GM23338 (cell line): ENCODE data around the gene CCDC82. TPM values are rescaled to one million over a fixed set of nuclear protein-coding genes. Genes with fewer than 3 reads are reported as not detected.

Experiments used
- ATAC-seq: fragments of 200-7000 bp; cut with Tn5 transposase; 3 replicates; pipeline ENCODE4 v1.9.1; 2020
- DNase-seq: peaks from one replicate; pipeline ENCODE4 v3.0.0-alpha.2; 2015; ENCODE audit warnings: low spot score
- H2AFZ ChIP-seq: fragments of 200-600 bp; sonication (generic); 2 replicates; pipeline ENCODE4 v1.8.0; 2016; ENCODE audit warnings: antibody characterized with exemption, mild to moderate bottlenecking, moderate library complexity
- H3F3A ChIP-seq: fragments of 200-600 bp; sonication (generic); replicated peaks from 2 replicates; pipeline ENCODE4 v1.8.0; 2017; ENCODE audit warnings: antibody characterized with exemption, mixed run types, low read depth
- H3K27ac ChIP-seq: fragments of 200-600 bp; sonication (generic); 2 replicates; pipeline ENCODE4 v1.6.1; 2016; ENCODE audit warnings: low read depth
- H3K27me3 ChIP-seq: fragments of 200-600 bp; sonication (generic); 2 replicates; pipeline ENCODE4 v1.8.0; 2016; ENCODE audit warnings: mild to moderate bottlenecking, mixed run types, moderate library complexity; ENCODE audit not compliant: insufficient read depth
- H3K36me3 ChIP-seq: fragments of 200-600 bp; sonication (generic); 2 replicates; pipeline ENCODE4 v1.8.0; 2016; ENCODE audit warnings: mild to moderate bottlenecking; ENCODE audit not compliant: insufficient read depth
- H3K4me1 ChIP-seq: fragments of 200-600 bp; sonication (generic); 2 replicates; pipeline ENCODE4 v1.8.0; 2016; ENCODE audit warnings: mild to moderate bottlenecking, moderate library complexity; ENCODE audit not compliant: insufficient read depth
- H3K4me2 ChIP-seq: fragments of 200-600 bp; sonication (generic); 2 replicates; pipeline ENCODE4 v1.7.1; 2017; ENCODE audit warnings: mixed run types
- H3K4me3 ChIP-seq: fragments of 200-600 bp; sonication (generic); 2 replicates; pipeline ENCODE4 v1.6.1; 2016; ENCODE audit warnings: mixed run types
- H3K79me2 ChIP-seq: fragments of 200-600 bp; sonication (generic); replicated peaks from 2 replicates; pipeline ENCODE4 v1.8.0; 2017; ENCODE audit warnings: mild to moderate bottlenecking; ENCODE audit not compliant: insufficient read depth
- H3K9me2 ChIP-seq: fragments of 200-600 bp; sonication (generic); 2 replicates; pipeline ENCODE4 v1.8.0; 2017; ENCODE audit not compliant: insufficient read depth
- H4K20me1 ChIP-seq: fragments of 200-600 bp; sonication (generic); replicated peaks from 2 replicates; pipeline ENCODE4 v1.8.0; 2017; ENCODE audit warnings: mild to moderate bottlenecking; ENCODE audit not compliant: insufficient read depth
- H3K27ac Mint-ChIP-seq: 2 replicates; pipeline ENCODE4 v1.8.0; 2020; ENCODE audit warnings: inconsistent platforms, mild to moderate bottlenecking, moderate library complexity, mixed read lengths
- H3K27me3 Mint-ChIP-seq: 3 replicates; pipeline ENCODE4 v1.8.0; 2022; ENCODE audit warnings: low read depth, mild to moderate bottlenecking, moderate library complexity, mixed read lengths, inconsistent platforms; ENCODE audit not compliant: insufficient read depth, poor library complexity
- H3K36me3 Mint-ChIP-seq: 3 replicates; pipeline ENCODE4 v1.8.0; 2021; ENCODE audit warnings: low read depth, mild to moderate bottlenecking, inconsistent platforms, moderate library complexity, mixed read lengths
- H3K4me1 Mint-ChIP-seq: 3 replicates; pipeline ENCODE4 v1.8.0; 2020; ENCODE audit warnings: mild to moderate bottlenecking, inconsistent platforms, mixed read lengths
- H3K4me3 Mint-ChIP-seq: 3 replicates; pipeline ENCODE4 v1.8.0; 2021; ENCODE audit warnings: moderate library complexity, mild to moderate bottlenecking, inconsistent platforms, mixed read lengths
- H3K9me3 Mint-ChIP-seq: 3 replicates; pipeline ENCODE4 v1.8.0; 2020; ENCODE audit warnings: moderate library complexity, mild to moderate bottlenecking, inconsistent platforms, mixed read lengths
- CREB1 ChIP-seq: fragments of 250-450 bp; sonication (Bioruptor Pico); IDR thresholded peaks from 2 replicates; pipeline ENCODE4 v1.5.0; 2020; ENCODE audit warnings: low read depth, mild to moderate bottlenecking, moderate library complexity
- EZH2 ChIP-seq: fragments of 200-600 bp; sonication (generic); IDR thresholded peaks from one replicate; pipeline ENCODE4 v1.8.0; 2017; ENCODE audit warnings: antibody characterized with exemption, mild to moderate bottlenecking, low read depth; ENCODE audit not compliant: unreplicated experiment
- EZH2phosphoT487 ChIP-seq: fragments of 200-600 bp; sonication (generic); IDR thresholded peaks from one replicate; pipeline ENCODE4 v1.8.1; 2018; ENCODE audit warnings: antibody characterized with exemption; ENCODE audit not compliant: unreplicated experiment
- JUNB ChIP-seq: IDR thresholded peaks from one replicate; pipeline ENCODE4 v1.6.1; 2016; ENCODE audit warnings: antibody characterized with exemption; ENCODE audit not compliant: unreplicated experiment
- NANOG ChIP-seq: IDR thresholded peaks from 2 replicates; pipeline ENCODE4 v1.6.1; 2016; ENCODE audit warnings: antibody characterized with exemption, borderline replicate concordance
- POLR2AphosphoS5 ChIP-seq: IDR thresholded peaks from 2 replicates; pipeline ENCODE4 v1.6.1; 2016; ENCODE audit warnings: antibody characterized with exemption, low read depth
- STAT1 ChIP-seq: IDR thresholded peaks from one replicate; pipeline ENCODE4 v1.6.1; 2016; ENCODE audit warnings: antibody characterized with exemption; ENCODE audit not compliant: unreplicated experiment
- ZNF114 ChIP-seq: fragments of 250-450 bp; sonication (Bioruptor Pico); IDR thresholded peaks from 2 replicates; pipeline ENCODE4 v1.5.0; 2020; ENCODE audit warnings: mild to moderate bottlenecking, moderate library complexity
- ZNF331 ChIP-seq: fragments of 250-450 bp; sonication (Bioruptor Pico); IDR thresholded peaks from 2 replicates; pipeline ENCODE4 v1.5.0; 2020; ENCODE audit warnings: low read depth, mild to moderate bottlenecking, moderate library complexity
- polyA plus RNA-seq: library from polyadenylated mRNA; unstranded; fragments of >200 nt; fragmentation: Nextera tagmentation; extraction: Ambion mirVana; gene quantifications from 2 replicates; pipeline ENCODE4 v1.2.1, GENCODE V29; 2016
- total RNA-seq: library from RNA; depleted of rRNA; stranded (reverse); fragments of >200 nt; shearing (Covaris generic); gene quantifications from 2 replicates; pipeline ENCODE4 v1.2.3, GENCODE V29; 2014
- TF ChIP-seq, protein P1 (sequence below), 2 experiments: fragments of 200-600 bp in 1 of 2; sonication (generic) in 1 of 2; conservative IDR thresholded peaks; 2 replicates each; pipeline versions ENCODE4 v1.5.1 to v1.6.1; 2016 to 2017; ENCODE audit warnings: antibody characterized with exemption in 2 of 2, low read depth in 2 of 2, mild to moderate bottlenecking in 2 of 2, moderate library complexity in 1 of 2
- TF ChIP-seq, protein P2 (sequence below): fragments of 250-450 bp; sonication (Bioruptor Pico); IDR thresholded peaks from 2 replicates; pipeline ENCODE4 v1.5.0; 2020; ENCODE audit warnings: mild to moderate bottlenecking, moderate library complexity

The CCDC82 gene
- total and polyA plus RNA-seq, 2 experiments from 2014 or later: 15.7 to 45.8 TPM

DNA sequence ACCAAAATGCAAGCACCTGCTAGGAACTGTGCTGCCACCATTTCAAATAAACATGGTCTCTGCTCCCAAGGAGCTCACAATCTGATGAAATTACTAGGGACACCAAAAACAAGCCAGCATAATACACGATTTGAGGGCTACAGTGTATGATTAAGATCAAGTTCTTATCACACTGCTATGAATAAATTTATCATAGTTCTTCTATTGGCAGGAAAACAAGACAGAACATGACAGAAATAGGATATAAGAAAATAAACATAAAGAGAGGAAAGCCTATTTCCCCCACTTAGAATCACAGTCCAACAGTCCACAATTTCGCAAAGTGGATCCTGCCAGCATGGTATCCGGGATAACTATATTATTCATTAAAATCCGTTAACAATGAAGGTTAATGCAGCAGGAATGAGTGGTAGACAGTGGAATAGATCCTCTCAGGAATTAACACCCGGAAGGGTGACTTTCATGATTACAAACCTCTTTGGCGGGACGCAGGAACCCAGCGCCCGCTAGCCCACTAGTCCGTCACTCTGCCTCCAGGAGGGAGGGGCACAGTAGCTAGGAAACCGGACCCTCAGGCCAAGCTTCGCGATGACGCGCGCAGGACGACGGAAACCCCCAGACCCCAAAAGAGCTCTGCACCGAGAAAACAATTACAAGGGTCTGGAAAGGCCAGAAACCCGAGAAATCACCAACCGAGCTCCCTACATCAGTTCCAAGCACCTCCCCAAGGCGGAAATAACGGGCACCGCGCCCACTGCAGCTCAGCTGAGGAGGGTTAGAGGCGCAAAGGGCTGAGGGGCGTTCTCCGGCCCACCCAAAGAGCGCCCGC is 607 bp downstream of the CCDC82 start:
- peak overlapping the region; percentile 95 for H3K27ac ChIP-seq
- peak; percentile 88 for DNase-seq
- H3K9me3 Mint-ChIP-seq: peaks cover 10% of the 10 kb centered on the region; the same call in 2 of the 3 replicates
- peaks cover 35% of the 10 kb centered on the region for H3K79me2 ChIP-seq
- H3K4me3 Mint-ChIP-seq: peak overlapping the region; percentile 95
- peak overlapping the region; percentile 53 for H2AFZ ChIP-seq
- H3K9me2 ChIP-seq: no peaks in the 10 kb centered on the region
- no peaks in the 10 kb centered on the region for H4K20me1 ChIP-seq
- H3K36me3 Mint-ChIP-seq: peaks cover 15% of the 10 kb centered on the region; the same call in 2 of the 3 replicates
- H3K4me3 ChIP-seq: peak overlapping the region; percentile 64
- peak overlapping the region; percentile 82 for H3K4me2 ChIP-seq
- ATAC-seq: peak; percentile 77
- H3K36me3 ChIP-seq: no peaks in the 10 kb centered on the region; the same call in 1 of the 2 replicates
- peaks cover 1% of the 10 kb centered on the region for H3K27me3 Mint-ChIP-seq
- peaks cover 5% of the 10 kb centered on the region; the same call in 1 of the 2 replicates for H3F3A ChIP-seq
- H3K4me1 Mint-ChIP-seq: peaks cover 11% of the 10 kb centered on the region
- H3K4me1 ChIP-seq: 0 out of 2 replicates have a peak, but pooled peaks cover 11% of the 10 kb centered on the region
- H3K27ac Mint-ChIP-seq: peak overlapping the region; percentile 98
- no peaks in the 10 kb centered on the region for H3K27me3 ChIP-seq
- TF ChIP-seq EZH2phosphoT487 (no peak), CREB1 (CRISPR knock-in tag) (peak; percentile 82)

DNA sequence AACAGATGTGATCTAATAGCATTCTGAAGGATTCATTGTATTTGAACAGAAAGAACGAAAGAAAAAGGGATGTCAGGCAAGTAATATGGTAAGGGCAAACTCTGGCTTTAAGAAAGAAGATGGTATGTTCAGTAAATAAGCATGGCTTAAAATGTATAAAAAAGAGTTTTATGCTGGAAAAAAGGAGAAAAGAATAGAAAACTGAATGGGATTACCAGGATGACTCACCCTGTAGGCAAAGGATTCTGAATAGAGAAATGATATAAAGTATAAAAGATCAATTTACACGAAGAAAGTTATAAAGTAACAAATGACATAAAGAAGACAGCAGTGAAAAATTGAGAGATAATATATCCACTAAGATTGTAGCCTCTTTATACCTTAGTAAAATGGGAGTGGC is 4.5 kb downstream of the CCDC82 start:
- no peak for ATAC-seq
- H3K36me3 ChIP-seq: peaks cover 5% of the 10 kb centered on the region; the same call in 1 of the 2 replicates
- H3K4me1 ChIP-seq: 0 out of 2 replicates have a peak, but pooled peaks cover 7% of the 10 kb centered on the region
- Mint-ChIP-seq H3K27ac (no peak overlapping the region), H3K36me3 (no peaks in the 10 kb centered on the region; the same call in 2 of the 3 replicates), H3K9me3 (0 out of 3 replicates have a peak, but pooled peaks cover 1% of the 10 kb centered on the region), H3K4me3 (no peak overlapping the region), H3K4me1 (peaks cover 8% of the 10 kb centered on the region), H3K27me3 (no peaks in the 10 kb centered on the region)
- no peaks in the 10 kb centered on the region for H4K20me1 ChIP-seq
- H3K27me3 ChIP-seq: no peaks in the 10 kb centered on the region
- no peak for DNase-seq
- H3K4me2 ChIP-seq: no peak overlapping the region
- H3K9me2 ChIP-seq: no peaks in the 10 kb centered on the region
- H3K27ac ChIP-seq: no peak overlapping the region
- peaks cover 26% of the 10 kb centered on the region for H3K79me2 ChIP-seq
- no peak overlapping the region for H3K4me3 ChIP-seq
- no peak overlapping the region for H2AFZ ChIP-seq
- H3F3A ChIP-seq: peaks cover 5% of the 10 kb centered on the region; the same call in 1 of the 2 replicates
- TF ChIP-seq NANOG: no peak
- TF ChIP-seq CREB1 (CRISPR knock-in tag): no peak
- TF ChIP-seq ZNF114 (CRISPR knock-in tag): no peak
- no peak for TF ChIP-seq STAT1
- no peak for TF ChIP-seq ZNF331 (CRISPR knock-in tag)
- TF ChIP-seq EZH2: no peak
- TF ChIP-seq, protein P1, sequence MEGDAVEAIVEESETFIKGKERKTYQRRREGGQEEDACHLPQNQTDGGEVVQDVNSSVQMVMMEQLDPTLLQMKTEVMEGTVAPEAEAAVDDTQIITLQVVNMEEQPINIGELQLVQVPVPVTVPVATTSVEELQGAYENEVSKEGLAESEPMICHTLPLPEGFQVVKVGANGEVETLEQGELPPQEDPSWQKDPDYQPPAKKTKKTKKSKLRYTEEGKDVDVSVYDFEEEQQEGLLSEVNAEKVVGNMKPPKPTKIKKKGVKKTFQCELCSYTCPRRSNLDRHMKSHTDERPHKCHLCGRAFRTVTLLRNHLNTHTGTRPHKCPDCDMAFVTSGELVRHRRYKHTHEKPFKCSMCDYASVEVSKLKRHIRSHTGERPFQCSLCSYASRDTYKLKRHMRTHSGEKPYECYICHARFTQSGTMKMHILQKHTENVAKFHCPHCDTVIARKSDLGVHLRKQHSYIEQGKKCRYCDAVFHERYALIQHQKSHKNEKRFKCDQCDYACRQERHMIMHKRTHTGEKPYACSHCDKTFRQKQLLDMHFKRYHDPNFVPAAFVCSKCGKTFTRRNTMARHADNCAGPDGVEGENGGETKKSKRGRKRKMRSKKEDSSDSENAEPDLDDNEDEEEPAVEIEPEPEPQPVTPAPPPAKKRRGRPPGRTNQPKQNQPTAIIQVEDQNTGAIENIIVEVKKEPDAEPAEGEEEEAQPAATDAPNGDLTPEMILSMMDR (conservative IDR thresholded peaks at IDR 0.05; ENCODE audit: low read depth in 2 of 2): no peak
- TF ChIP-seq JUNB: no peak
- TF ChIP-seq EZH2phosphoT487: no peak
- TF ChIP-seq, protein P2, sequence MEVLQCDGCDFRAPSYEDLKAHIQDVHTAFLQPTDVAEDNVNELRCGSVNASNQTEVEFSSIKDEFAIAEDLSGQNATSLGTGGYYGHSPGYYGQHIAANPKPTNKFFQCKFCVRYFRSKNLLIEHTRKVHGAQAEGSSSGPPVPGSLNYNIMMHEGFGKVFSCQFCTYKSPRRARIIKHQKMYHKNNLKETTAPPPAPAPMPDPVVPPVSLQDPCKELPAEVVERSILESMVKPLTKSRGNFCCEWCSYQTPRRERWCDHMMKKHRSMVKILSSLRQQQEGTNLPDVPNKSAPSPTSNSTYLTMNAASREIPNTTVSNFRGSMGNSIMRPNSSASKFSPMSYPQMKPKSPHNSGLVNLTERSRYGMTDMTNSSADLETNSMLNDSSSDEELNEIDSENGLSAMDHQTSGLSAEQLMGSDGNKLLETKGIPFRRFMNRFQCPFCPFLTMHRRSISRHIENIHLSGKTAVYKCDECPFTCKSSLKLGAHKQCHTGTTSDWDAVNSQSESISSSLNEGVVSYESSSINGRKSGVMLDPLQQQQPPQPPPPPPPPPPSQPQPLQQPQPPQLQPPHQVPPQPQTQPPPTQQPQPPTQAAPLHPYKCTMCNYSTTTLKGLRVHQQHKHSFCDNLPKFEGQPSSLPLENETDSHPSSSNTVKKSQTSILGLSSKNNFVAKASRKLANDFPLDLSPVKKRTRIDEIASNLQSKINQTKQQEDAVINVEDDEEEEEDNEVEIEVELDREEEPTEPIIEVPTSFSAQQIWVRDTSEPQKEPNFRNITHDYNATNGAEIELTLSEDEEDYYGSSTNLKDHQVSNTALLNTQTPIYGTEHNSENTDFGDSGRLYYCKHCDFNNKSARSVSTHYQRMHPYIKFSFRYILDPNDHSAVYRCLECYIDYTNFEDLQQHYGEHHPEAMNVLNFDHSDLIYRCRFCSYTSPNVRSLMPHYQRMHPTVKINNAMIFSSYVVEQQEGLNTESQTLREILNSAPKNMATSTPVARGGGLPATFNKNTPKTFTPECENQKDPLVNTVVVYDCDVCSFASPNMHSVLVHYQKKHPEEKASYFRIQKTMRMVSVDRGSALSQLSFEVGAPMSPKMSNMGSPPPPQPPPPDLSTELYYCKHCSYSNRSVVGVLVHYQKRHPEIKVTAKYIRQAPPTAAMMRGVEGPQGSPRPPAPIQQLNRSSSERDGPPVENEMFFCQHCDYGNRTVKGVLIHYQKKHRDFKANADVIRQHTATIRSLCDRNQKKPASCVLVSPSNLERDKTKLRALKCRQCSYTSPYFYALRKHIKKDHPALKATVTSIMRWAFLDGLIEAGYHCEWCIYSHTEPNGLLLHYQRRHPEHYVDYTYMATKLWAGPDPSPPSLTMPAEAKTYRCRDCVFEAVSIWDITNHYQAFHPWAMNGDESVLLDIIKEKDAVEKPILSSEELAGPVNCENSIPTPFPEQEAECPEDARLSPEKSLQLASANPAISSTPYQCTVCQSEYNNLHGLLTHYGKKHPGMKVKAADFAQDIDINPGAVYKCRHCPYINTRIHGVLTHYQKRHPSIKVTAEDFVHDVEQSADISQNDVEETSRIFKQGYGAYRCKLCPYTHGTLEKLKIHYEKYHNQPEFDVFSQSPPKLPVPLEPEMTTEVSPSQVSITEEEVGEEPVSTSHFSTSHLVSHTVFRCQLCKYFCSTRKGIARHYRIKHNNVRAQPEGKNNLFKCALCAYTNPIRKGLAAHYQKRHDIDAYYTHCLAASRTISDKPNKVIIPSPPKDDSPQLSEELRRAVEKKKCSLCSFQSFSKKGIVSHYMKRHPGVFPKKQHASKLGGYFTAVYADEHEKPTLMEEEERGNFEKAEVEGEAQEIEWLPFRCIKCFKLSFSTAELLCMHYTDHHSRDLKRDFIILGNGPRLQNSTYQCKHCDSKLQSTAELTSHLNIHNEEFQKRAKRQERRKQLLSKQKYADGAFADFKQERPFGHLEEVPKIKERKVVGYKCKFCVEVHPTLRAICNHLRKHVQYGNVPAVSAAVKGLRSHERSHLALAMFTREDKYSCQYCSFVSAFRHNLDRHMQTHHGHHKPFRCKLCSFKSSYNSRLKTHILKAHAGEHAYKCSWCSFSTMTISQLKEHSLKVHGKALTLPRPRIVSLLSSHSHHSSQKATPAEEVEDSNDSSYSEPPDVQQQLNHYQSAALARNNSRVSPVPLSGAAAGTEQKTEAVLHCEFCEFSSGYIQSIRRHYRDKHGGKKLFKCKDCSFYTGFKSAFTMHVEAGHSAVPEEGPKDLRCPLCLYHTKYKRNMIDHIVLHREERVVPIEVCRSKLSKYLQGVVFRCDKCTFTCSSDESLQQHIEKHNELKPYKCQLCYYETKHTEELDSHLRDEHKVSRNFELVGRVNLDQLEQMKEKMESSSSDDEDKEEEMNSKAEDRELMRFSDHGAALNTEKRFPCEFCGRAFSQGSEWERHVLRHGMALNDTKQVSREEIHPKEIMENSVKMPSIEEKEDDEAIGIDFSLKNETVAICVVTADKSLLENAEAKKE: no peak
- TF ChIP-seq POLR2AphosphoS5: no peak
